T47D (cell line): ENCODE data around the gene MAP3K20.
"Not testable (repeated sequence)": the region's sequence is repeated elsewhere in the genome, so short reads cannot be mapped to it uniquely, and the experiment has no call there.

Source experiments
- DNase-seq, 2 experiments: peaks; one replicate each; pipeline versions ENCODE4 v3.0.0 to v3.0.0-alpha.2; 2011 to 2012; ENCODE audit warnings: low read depth in 1 of 2, low spot score in 1 of 2
- JUND ChIP-seq: IDR thresholded peaks from 2 replicates; pipeline ENCODE4 v1.6.1; 2012; ENCODE audit warnings: low read depth
- in situ Hi-C: cut with HindIII; loops from 2 replicates; pipeline ENCODE4 v1.10.0; 2016; ENCODE audit warnings: low sequenced_read_pairs, low pct_unique_long_range_greater_than_20kb

Gene MAP3K20

GRCh38 chr2:173254659-173255058, 179.0 kb downstream of the MAP3K20 start:
- DNase-seq: peak in 1 of 2 experiments; percentile 6
- in situ Hi-C loops: no loop called here
- no peak for TF ChIP-seq JUND

GRCh38 chr2:173258701-173259100, 183.1 kb downstream of the MAP3K20 start:
- no peak for DNase-seq
- TF ChIP-seq JUND: no peak
- in situ Hi-C loops: no loop called here

- DNase-seq, in situ Hi-C loops: not testable (repeated sequence)
Measured at GRCh38 chr2:173262356-173262755, 186.7 kb downstream of the MAP3K20 start.

DNA sequence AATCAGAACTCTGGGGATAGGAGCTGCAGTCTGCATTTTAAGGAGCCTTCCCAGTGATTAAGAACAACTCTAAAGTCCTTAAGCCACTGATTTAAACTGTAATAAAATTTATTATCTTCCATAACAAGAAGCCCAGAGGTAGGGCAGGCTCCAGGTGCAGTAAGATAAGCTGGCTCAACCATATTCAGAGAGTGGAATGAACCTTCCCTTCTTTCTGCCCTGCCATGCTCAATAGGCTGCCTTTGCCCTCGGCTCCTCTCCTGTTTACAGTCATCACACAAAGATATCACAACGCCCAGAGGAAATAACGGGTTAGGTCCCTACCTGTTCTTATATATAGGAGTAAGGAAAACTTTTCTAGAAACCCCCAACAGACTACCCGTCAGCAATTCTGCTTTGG, 188.5 kb downstream of the MAP3K20 start:
- DNase-seq: no peak
- no peak for TF ChIP-seq JUND
- in situ Hi-C loops: no loop called here

DNA sequence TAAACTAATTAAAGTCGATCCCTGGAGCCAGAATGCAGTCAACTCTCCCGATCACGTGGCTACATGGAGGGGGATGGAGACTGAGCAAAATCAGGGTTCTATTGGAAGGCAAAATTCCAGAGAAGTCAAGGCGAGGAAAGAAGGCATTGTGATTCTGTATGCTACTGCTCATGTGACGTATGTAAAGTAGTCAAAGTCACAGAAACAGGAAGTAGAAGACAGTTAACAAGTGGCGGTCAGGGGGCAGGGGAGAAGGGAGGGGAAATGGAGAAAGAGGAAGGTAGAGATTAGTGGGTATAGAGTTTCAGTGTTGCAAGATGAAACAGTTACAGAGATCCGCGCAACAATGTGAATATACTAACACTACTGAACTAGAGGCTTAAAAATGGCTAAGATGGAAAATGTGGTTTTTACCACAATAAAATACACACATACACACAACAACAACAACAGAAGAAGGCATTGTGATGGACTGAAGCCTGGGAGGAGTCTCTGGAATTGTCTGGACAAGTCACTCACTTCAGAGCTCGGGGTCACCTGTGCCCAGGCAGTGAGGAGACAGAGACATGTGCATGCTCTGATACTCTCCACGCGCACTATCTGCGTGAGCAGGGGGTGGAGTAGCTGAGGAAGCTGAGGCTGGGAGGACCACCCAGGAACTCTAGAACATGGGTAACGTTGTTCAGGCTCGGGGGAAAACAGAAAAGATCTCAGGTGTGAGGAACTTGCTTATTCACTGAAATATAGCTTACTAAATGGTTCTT, 189.1 kb downstream of the MAP3K20 start:
- in situ Hi-C loops: no loop called here
- no peak for DNase-seq

DNA sequence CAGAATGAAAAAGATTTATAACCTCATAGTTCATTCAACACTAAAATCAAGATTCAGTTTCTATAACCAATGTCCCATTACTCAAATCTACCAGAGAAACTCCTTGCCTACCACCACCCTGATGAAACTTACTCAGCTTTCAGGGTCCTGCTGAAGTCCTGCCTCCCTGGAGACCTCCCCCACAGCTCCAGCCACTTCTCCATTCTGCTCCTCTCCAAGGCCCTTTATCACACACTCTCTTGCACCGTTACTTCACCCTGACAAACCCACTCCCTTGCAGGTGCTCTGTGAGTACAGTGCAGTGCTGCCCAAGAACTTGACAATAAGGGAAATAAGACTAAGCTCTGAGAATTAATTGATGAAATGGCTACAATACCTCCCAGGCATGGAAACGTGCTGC, 195.5 kb downstream of the MAP3K20 start:
- DNase-seq: no peak
- no peak for TF ChIP-seq JUND
- in situ Hi-C loops: no loop called here

More for the DNA sequence above, 189.1 kb downstream of the MAP3K20 start:
- no peak for TF ChIP-seq JUND

DNA sequence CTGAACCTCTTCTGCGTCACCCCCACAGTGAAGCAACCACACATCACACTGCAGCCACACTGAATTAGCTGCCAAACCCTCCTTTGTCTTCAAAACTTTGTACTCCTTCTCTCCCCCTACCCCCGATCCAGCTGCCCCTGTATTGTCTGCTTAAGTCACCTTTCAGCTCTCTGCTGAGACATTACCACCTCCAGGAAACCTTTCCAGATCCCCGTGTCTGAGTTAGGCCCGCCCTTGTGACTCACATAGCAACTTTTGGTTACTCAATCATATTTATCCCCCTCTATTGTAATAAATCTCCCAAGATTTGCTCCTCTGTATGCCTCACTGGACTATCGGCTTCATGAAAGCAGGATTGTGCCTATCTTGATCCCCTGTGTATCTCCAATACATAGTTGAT, 196.2 kb downstream of the MAP3K20 start:
- DNase-seq: no peak
- in situ Hi-C loops: no loop called here
- no peak for TF ChIP-seq JUND

- in situ Hi-C loops: no loop called here
- peak in 1 of 2 experiments; percentile 7 for DNase-seq
- no peak for TF ChIP-seq JUND
Measured at GRCh38 chr2:173272849-173273248, 197.2 kb downstream of the MAP3K20 start.

DNA sequence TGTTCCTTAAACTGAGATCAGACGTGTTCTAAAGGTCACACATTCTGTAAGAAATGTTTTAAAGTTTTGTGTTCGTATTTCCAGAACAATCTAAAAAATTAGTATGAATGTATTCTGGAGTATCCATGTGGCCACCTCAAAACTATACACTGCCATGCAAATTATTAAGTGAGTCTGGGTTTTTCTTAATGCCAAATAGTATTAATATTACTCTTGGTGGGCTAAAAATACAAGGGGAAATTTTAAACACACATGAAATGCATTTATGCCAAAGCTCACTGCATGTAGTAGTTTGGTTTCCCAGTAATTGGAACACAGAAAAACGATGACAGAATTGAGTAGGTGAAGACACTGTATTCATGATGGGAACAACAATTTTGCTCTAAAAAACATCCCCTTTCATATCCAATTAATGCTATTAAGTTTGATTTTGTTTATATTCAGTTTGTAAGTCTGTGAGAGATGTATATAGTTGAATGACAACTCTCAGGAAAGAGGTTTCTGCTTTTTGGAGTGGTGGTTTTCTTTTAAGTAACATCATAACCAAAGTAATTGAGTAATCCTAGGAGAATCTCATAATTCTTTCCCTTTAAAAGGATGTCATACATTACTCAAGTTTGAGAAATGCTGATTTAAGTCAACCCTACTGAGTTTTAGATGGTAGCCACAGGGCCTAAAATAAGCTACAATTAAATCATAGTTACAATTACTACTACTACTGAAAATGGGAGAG, 203.3 kb downstream of the MAP3K20 start:
- in situ Hi-C loops: no loop called here
- no peak for TF ChIP-seq JUND
- no peak for DNase-seq

- DNase-seq: no peak
Measured at GRCh38 chr2:173279527-173279868, 203.9 kb downstream of the MAP3K20 start.

GRCh38 chr2:173280853-173281252, 205.2 kb downstream of the MAP3K20 start:
- in situ Hi-C loops: no loop called here
- no peak for TF ChIP-seq JUND
- DNase-seq: no peak

More at GRCh38 chr2:173279527-173279868, 203.9 kb downstream of the MAP3K20 start:
- in situ Hi-C loops: no loop called here
- no peak for TF ChIP-seq JUND

GRCh38 chr2:173281898-173282297, 206.3 kb downstream of the MAP3K20 start:
- DNase-seq, in situ Hi-C loops: not testable (repeated sequence)

- no peak for DNase-seq
- in situ Hi-C loops: no loop called here
- no peak for TF ChIP-seq JUND
Measured at GRCh38 chr2:173282795-173283545, 207.3 kb downstream of the MAP3K20 start.
